Limb (tissue), 2 donors: ENCODE measurements around the gene ATP5MC3.
"Not testable (repeated sequence)": the region's sequence is repeated elsewhere in the genome, so short reads cannot be mapped to it uniquely, and the experiment has no call there.

Source experiments
- DNase-seq, 2 donors: peaks; one replicate each; pipeline ENCODE4 v3.0.0-alpha.2; 2016; ENCODE audit errors: extremely low spot score in 2 of 2

Gene ATP5MC3

DNA sequence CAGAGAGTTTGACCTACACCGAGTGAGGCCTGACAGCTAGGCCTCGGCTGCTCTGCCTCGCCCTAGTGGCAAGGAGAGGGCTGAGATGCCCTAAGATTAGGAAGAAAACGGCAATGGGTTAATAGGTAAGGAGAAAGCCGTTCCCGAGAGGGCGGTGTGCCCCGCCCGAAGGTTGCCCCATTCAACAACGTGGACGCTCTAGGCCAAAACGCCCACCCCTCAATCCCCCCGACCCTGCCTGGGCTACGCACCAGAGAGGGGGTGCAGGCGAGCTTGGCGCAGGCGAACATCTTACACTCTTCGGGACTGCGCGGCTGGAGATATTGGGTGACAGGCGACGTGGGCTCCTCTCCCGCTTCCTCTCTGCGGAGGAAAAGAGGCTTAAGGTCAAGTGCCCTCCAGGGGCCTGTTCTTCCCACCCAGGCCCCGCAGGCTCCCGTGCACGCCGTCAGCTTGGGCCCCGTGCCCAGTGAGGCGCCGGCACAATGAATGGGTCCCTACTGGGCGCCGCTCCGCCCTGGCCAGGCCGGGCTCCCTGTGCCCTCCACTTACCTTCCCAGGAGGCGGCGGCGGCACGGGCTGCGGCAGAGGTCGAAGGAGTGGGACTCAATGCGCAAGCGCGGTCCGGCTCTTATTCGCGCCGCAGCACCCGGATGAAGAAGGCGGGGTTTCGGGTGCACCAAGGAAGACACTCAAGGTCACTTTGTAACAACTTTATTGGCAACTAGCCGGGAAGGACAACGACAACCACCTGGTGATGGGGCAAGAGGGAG is at the start of gene ATP5MC3:
ATP5MC3 (minus strand) TSS at position 607 of the 773 bp plus-strand sequence; CDS start at position 290, 317 bp downstream.
- peak; percentile 94 for DNase-seq

DNA sequence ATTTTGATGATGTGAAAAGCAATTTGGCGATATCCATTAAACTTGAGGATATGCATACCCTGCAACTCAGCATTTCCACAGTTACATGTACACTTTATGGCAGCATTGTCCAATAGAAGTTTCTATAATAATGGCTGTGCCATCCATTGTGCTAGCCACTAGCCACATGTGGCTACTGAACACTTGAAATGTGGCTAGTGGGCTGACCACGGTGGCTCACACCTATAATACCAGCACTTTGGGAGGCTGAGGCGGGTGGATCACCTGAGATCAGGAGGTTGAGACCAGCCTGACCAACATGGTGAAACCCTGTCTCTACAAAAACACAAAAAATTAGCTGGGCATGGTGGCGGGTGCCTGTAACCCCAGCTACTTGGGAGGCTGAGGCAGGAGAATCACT is 47.1 kb upstream of the ATP5MC3 start:
- DNase-seq: not testable (repeated sequence)

DNA sequence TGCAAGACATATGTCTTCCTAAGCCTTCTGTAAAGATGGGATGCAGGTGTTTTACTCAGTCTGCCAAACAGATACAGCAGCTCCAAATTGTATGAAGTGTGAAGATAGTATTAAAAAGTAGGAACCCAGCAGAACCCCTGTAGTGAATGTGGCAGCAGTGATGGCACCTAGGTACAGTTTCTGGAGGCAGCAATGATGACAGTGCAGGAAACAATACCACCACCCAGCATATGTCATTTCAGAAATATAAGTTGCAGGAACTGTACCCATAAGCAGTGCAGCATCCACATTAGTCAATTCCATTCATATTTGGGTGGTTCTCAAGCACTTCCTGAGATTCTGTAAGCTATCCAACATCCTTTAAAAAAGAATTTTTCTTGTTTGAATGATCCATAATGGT is 46.7 kb upstream of the ATP5MC3 start:
- DNase-seq: no peak

DNA sequence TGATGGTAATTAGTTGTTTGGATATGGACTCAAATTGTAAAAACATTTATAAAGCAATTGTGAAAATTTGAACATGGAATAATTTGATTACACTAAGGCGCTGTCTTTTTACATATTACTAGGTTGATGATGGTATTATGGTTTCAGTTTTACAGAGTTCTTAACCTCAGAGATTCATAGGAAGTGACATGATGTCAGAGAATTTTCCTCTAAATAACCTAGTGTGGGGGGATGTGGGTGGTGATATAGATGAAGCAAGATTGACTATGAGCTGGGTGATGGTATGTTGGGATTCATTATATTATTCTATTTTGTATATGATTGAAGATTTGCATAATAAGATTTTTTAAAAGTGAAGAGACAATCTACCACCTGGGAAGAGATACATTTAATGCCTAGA is 45.9 kb upstream of the ATP5MC3 start:
- DNase-seq: no peak

DNA sequence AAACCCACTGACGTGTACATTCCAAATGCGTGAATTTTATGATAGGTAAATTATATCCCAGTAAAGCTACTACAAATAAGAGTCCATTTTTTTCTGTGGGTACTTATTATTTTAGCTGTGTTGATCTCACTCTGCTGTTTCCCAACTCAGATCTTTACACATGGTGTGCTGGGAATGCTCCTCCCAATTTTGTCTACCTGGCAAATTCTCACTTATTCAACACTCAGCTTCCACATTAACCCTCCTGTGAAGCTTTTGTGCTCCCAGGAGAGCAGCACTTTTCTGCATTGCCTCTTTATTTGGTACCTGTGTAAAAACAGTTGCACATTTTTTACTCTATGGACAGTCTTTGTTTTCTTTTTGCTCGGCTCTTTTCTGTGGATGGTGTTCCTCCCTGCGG is 38.6 kb upstream of the ATP5MC3 start:
- no peak for DNase-seq

DNA sequence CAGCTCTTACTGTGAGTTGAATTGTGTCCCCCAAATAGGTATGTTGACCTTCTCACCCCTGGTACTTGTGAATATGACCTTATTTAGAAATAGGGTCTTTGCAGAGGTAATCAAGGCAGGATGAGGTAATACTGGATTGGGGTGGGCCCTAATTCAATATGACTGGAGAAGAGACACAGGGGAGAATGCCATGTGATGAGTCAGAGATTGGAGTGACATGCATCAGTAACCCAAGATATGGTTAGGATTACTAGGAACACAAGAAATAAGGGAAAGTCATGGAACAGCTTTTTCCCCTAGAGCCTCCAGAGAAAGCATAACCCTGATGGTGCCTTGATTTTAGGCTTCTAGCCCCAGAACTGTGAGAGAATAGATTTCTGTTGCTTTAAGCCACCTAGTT is 37.0 kb upstream of the ATP5MC3 start:
- DNase-seq: no peak

DNA sequence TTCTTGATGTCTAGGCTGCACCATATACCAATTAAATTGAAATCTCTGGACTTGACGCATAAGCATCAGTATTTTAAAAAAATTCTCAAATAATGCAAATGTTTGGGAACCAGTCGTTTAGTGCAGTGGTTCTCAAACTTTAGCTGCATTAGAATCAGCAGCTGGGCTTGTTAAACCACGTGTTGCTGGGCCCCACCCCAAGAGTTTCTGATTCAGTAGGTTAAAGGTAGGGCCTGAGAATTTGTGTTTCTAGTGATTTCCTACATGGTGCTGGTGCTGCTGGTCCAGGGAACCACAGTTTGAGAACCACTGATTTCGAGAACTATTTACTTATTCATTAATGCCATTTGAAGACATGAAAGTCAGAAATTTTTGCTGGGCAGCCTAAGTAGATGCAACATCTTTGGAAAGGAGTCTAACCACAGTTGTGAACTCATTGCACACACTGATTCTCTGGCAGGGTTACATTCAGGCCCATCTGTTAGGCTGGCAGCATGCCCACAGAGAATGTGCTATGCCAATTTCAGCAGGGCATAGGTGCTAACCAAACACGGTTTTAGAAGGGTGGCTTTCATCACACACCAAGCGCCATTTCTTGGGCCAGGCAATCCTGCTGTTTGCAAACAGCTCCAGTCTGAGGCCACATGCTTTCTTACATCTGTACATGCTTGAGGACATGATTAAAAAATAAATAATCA is 26.4 kb upstream of the ATP5MC3 start:
- DNase-seq: peak in 1 of 2 donors; percentile 68

DNA sequence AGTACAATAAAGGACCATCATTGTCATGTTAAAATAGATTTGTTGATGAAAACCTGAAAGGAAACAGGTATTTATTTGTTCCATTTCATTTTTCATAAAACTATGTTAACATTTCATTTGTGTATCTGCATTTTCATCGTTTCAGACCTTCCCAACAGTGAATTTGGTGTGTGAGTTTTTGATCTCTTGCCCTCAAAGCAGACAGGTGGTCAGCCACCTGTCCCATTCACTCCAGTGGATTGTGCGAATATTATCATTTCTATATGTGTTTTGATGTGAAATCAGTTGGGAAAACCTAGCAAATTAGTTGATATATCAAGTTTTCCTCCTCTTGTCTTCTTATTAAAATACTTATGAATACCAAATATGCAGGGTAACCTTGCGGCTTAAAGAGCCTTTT is 25.4 kb upstream of the ATP5MC3 start:
- no peak for DNase-seq

DNA sequence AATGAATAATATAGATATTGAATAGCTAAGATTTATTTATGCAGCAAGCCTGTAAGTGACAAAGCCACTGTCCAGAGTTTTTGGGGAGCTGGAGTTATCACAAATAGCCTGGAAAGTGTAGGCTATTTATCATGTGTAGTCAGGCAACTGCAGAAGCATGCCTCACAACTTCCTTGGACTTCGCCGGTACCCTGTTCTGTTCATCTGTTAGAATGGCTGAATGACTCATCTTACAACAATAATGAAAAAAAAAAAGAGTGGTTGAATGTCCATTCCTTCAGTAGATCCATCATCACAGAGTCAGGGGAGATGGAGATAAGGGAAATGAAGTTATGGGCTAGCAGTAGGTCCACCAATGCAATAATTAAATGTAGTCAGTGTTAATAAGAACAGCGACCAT is 24.0 kb upstream of the ATP5MC3 start:
- DNase-seq: no peak

DNA sequence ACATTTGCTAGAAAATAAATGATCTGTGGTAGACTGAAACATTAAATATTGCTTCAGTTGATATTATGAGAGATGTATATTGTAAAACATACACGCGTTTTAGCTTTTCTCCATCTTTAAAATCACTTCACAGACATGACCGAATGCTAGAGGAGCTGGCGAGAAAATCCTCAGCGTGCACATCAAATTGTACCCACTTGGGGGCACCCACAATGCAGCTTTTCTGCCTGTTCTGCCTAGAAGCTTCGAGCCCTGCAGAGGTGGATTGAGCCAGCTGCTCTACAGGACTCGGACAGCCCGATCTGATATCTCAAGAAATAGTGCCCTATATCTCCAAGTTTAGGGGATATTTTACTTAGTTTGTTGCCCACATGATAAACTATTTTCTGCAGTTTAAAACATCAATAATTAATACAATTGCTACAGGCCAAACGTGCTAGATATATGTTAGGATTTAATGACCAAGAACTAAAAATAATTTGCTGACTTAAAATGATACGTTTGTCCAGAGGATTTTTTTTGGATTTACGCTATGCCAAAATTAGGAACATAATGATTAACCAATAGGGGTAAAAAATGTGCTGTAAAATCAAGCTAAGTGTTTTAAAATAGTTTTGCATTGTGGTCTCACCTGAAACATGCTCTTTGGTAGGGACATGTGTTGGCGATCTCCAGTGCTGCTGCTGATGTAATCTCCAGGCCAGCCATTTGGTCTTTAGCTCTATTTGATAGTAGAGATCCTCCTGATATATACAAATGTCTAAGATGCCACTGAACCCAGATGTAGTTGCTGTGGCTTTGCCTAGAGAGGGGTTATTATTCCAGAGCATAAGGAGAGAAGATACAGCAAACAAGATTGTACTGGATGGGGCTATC is 22.3 kb upstream of the ATP5MC3 start:
- DNase-seq: peak; percentile 44 to 57

DNA sequence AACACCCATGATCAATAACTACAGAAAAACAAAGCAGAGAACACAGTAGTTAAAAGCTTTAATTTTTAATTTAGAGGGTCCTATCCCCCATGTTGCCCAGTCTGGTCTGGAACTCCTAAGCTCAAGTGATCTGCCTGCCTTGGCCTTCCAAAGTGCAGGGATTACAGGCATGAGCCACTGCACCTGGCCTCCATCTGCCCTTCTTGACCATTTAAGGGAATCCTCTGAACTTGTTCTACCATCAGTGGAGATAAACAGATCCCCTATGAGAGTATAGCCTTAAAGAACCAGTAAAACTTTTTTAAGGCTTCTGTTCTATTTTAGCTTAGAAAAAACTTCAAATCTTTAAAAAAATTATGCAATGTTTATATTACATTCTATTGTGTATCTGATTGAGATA is 13.5 kb upstream of the ATP5MC3 start:
- no peak for DNase-seq

DNA sequence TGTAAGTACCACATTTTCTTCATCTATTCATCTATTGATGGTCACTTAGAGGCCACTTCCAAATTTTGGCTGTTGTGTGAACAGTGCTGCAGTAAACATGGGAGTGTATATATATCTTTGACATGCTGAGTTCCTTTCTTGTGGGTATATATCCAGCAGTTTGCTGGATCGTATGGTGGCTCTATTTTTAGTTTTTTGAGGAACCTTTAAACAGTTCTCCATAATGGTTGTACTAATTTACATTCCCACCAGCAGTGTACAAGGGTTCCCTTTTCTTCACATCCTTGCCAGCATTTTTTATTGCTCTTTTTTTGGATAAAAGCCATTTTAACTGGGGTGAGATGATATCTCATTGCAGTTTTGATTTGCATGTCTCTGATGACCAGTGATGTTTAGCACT is 7.3 kb upstream of the ATP5MC3 start:
- DNase-seq: no peak

DNA sequence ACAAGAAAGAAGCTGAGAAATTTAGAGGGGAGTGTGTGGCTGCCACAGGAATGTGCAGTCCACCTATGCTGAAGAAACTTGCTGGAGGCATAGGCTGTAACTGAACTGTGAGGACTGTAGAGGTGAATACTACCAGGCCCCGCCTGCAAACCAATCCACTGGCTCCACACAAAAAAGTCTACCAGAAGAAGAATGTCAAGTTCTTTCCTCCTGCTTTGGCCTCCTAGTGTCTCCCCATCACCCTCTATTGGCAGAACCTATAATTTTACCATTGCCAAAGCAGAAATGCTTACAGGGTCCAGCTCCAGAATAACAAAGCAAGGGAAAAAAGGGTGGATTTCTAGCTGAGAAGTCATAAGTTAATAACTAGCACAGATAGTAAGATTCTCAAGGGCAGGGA is 5.9 kb upstream of the ATP5MC3 start:
- DNase-seq: no peak

DNA sequence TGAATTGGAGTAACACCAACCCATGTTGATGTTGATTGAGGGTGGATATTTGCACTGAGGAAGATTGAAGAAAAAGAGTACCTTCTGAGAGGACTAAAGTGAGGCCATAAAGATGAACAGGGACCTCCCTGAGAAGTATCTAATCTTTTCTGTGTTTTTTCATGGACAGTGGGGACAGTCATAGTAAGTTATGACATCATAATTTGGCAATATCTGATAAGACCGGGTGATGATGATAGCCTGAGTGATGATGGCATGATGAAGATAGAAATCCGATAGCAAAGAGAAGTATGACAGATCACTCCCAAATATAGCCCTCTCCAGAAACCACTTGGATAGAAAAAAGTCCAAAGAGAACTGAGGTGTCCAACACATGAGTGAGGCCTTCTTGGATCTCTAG is 2.2 kb upstream of the ATP5MC3 start:
- DNase-seq: no peak

DNA sequence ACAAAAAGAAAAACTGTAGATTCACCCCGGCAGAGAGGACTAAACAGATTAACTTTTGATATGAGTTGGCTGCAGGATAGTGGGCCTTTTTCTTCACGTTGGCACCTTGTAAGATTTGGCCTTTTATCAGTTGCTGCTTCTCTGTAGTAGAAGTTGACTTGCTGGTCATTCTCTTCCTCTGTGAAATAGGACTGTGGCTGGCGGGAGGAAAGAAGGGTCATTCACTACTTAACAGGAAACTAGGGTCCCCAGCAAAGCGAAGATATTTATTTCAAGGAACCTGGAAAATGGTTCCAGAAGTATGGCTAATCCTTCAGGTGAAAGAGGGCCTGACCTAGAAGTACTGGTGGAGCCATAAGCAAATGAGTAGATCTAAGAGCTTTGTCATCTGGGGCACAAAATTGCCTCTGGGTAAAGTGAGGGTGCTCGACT is 383 bp upstream of the ATP5MC3 start:
- DNase-seq: no peak

DNA sequence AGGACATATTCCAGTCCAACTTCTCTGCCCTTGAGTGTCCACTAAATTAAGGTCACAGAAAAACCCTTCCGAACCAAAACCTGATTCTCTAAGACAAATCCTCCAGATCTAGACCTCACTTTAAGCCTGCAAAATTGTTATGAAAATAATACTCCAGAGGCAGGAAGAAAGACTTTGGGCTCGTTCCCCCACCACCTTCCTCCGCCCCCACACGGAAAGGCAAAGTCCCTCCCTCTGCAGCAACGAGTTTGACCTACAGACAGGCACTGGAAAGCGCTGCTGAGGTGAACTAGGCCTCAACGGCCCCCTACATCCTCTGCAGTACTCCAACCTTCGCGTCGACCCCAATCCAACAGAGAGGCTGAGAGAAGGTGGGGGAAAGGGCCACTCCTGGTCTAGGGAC is 808 bp downstream of the ATP5MC3 start:
- DNase-seq: no peak

DNA sequence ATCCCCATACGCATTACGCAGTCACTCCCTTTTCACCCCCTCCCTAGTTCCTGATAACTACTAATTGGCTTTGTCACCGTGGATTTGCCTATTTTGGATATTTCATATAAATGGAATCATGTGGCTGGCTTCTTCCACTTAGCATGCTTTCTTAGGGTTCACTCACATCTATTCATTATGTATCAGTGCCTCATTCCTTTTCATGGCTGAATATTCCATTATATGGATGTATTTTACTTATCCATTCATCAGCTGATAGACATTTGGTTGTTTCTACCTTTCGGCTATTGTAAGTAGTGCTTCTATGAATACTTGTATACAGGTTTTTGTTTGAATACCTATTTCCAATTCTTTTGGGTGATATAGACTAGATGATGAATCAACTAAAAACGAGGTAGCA is 4.9 kb downstream of the ATP5MC3 start:
- DNase-seq: no peak

DNA sequence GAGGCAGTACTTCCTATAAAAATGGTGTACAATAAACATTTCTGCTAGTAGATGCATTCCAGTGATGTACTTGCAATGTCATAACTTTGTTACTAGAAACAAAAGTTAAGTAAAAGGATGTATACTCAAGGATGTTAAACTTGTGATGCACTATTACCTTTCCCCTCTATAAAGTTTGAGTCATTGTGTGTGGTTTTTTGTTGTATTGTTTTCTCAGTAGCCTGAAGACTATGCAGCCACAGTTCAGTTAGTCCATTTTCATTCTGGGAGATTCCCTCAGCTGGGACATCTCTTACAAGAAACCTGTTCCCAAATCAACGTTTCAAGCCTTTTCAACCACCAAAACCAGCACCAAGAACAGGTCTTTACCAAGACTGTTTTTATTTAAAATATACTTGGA is 5.6 kb downstream of the ATP5MC3 start:
- no peak for DNase-seq

DNA sequence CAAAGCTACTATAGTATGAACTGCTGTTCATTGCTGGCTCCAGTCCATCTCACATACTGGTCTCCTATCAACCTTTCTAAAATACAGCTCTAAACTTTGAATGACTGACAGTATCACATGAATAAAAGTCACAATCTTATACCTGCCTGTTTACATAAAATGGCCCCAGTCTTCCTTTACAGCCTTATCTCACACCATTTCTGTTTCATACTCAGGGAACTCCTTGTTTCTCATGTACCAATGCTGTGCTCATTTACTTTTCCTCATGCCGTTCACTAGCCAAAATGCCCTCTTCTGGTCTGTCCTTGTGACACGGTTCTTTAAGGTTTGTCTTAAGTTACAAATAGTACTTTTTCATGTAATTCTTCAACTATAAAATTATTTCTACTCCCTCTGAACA is 6.2 kb downstream of the ATP5MC3 start:
- DNase-seq: no peak

DNA sequence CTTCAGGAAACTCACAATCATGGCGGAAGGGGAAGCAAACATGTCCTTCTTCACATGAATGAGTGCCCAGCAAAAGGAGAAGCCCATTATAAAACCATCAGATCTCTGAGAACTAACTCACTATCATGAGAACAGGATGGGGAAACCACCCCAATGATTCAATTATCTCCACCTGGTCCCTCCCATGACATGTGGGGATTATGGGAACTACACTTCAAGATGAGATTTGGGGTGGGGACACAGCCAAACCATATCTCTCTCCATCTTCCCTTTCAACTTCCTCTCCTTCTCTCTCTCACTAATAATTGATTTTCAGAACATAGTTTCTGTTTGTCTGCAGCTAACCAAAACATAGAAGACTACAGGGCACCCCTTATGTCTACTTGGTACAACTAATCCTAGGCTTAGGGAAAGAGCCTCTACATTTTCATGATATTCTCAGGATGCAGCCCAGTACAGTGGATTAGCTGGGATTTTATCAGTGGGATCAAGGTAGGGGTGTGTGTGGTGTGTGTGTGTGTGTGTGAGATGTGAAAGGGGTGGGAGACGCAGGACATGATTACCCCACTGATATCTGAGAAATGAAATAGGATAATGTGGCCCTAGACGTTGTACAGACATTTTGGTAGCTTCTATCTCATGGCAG is 10.7 kb downstream of the ATP5MC3 start:
- no peak for DNase-seq

DNA sequence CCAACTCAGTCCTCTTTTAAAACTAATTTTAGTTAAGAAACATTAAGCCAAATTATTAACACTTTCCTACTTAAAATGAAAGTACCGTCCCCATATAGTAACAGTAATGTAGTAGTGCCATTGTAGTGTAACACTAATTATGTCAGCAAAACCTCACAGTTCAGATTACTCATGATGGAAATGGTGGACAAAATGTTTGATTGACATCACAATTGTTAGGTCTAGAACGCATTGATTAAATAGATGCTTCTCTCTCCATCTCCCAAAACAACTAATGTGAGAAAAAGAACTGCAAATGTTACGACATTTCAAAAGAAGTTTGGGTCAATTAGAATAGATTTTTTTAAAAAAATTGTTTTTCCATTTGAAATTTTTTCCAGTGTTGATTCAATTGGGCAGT is 12.3 kb downstream of the ATP5MC3 start:
- no peak for DNase-seq

DNA sequence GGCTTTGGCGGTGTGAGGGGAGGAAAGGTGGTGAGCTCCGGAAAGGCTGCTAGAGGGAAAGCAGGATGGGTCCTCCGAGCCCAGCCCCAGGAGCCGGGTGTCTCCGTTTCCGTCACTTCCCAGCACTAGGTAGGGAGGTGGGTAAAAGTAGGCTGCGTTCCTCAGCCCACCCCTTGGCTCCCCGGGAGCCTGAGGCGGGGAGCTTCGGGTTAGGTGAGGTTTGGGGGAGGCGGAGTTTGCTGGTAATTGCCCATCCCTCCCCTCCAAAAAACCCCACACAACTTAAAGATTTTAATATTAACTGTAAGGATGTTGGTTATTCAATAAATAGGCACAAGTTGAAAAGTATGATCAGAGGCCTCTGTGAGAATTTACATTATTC is 13.0 kb downstream of the ATP5MC3 start:
- DNase-seq: no peak
